ENCODE data around the gene PPP1R3E. TPM values are rescaled to one million over a fixed set of nuclear protein-coding genes. Genes with fewer than 3 reads are reported as not detected.

PPP1R3E gene
- total and polyA plus RNA-seq, 2 of the 13 experiments (the other 11 are each of a cell fraction or from before 2014, with no cell fraction given) = 16.5 to 26.5 TPM

GRCh38 chr14:23286020-23286901, 16.4 kb downstream of the PPP1R3E start, which contains the start of gene HOMEZ (continued):
- TF ChIP-seq, protein P1, sequence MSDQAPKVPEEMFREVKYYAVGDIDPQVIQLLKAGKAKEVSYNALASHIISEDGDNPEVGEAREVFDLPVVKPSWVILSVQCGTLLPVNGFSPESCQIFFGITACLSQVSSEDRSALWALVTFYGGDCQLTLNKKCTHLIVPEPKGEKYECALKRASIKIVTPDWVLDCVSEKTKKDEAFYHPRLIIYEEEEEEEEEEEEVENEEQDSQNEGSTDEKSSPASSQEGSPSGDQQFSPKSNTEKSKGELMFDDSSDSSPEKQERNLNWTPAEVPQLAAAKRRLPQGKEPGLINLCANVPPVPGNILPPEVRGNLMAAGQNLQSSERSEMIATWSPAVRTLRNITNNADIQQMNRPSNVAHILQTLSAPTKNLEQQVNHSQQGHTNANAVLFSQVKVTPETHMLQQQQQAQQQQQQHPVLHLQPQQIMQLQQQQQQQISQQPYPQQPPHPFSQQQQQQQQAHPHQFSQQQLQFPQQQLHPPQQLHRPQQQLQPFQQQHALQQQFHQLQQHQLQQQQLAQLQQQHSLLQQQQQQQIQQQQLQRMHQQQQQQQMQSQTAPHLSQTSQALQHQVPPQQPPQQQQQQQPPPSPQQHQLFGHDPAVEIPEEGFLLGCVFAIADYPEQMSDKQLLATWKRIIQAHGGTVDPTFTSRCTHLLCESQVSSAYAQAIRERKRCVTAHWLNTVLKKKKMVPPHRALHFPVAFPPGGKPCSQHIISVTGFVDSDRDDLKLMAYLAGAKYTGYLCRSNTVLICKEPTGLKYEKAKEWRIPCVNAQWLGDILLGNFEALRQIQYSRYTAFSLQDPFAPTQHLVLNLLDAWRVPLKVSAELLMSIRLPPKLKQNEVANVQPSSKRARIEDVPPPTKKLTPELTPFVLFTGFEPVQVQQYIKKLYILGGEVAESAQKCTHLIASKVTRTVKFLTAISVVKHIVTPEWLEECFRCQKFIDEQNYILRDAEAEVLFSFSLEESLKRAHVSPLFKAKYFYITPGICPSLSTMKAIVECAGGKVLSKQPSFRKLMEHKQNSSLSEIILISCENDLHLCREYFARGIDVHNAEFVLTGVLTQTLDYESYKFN (CRISPR knock-in tag; conservative IDR thresholded peaks at IDR 0.05) = peak; percentile 44; the same call in 1 of the 2 replicates
- TF ChIP-seq ETV5 (CRISPR knock-in tag; IDR thresholded peaks at IDR 0.05; ENCODE audit: borderline replicate concordance) (peak; percentile 47), AKAP8 (CRISPR knock-in tag; IDR thresholded peaks at IDR 0.05) (no peak; the same call in none of the 2 replicates), NFIB (CRISPR knock-in tag; IDR thresholded peaks at IDR 0.05; ENCODE audit: borderline replicate concordance) (no peak), GRHL1 (CRISPR knock-in tag; conservative IDR thresholded peaks at IDR 0.05) (no peak), ZNF264 (CRISPR knock-in tag; IDR thresholded peaks at IDR 0.05) (peak; percentile 20; the same call in 1 of the 2 replicates), ZNF776 (CRISPR knock-in tag; IDR thresholded peaks at IDR 0.05) (0 out of 2 replicates have a peak, but pooled peaks have one; percentile 63), MLXIP (CRISPR knock-in tag; IDR thresholded peaks at IDR 0.05; ENCODE audit: borderline replicate concordance) (no peak), FOXJ3 (CRISPR knock-in tag; IDR thresholded peaks at IDR 0.05; ENCODE audit: borderline replicate concordance) (peak; percentile 37; the same call in 1 of the 2 replicates), SRSF9 (IDR thresholded peaks at IDR 0.05; ENCODE audit: borderline replicate concordance, insufficient read depth, low read depth, low read length, poor library complexity, severe bottlenecking) (no peak), HDAC6 (IDR thresholded peaks at IDR 0.05; ENCODE audit: low read depth, low read length) (0 out of 2 replicates have a peak, but pooled peaks have one; percentile 45), ZNF354B (CRISPR knock-in tag; IDR thresholded peaks at IDR 0.05) (no peak)
- TF ChIP-seq, protein P2, sequence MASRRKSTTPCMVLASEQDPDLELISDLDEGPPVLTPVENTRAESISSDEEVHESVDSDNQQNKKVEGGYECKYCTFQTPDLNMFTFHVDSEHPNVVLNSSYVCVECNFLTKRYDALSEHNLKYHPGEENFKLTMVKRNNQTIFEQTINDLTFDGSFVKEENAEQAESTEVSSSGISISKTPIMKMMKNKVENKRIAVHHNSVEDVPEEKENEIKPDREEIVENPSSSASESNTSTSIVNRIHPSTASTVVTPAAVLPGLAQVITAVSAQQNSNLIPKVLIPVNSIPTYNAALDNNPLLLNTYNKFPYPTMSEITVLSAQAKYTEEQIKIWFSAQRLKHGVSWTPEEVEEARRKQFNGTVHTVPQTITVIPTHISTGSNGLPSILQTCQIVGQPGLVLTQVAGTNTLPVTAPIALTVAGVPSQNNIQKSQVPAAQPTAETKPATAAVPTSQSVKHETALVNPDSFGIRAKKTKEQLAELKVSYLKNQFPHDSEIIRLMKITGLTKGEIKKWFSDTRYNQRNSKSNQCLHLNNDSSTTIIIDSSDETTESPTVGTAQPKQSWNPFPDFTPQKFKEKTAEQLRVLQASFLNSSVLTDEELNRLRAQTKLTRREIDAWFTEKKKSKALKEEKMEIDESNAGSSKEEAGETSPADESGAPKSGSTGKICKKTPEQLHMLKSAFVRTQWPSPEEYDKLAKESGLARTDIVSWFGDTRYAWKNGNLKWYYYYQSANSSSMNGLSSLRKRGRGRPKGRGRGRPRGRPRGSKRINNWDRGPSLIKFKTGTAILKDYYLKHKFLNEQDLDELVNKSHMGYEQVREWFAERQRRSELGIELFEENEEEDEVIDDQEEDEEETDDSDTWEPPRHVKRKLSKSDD (CRISPR knock-in tag; IDR thresholded peaks at IDR 0.05; ENCODE audit: low read depth) = no peak
